SH-SY5Y (cell line): ENCODE data around the gene SOCS2.

Experiments
- GATA2 ChIP-seq: IDR thresholded peaks from 2 replicates; pipeline ENCODE4 v1.6.1; 2011; ENCODE audit warnings: mild to moderate bottlenecking, low read depth, low read length
- GATA3 ChIP-seq: IDR thresholded peaks from 2 replicates; pipeline ENCODE4 v1.6.1; 2011; ENCODE audit warnings: low read depth, mild to moderate bottlenecking, low read length, moderate library complexity

DNA sequence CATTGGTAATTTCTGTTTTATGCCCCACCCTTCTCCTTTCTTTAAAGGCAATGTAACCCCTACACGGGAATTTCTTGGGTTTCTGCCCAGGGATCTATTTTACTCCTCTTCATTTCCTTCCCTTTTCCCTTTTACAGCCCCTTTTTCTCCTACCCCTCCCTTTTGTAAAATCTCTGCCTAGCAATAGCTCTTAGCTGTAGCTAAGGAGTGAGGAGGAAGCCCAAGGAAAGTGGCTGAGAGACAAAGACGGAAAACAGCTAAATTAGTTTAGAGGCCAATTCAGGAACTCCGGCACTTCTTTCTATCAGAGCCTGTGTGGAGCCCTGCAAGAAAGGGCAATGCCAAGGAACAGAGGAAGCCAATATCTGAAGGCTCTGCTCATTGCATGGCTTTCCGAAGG, 40.3 kb downstream of the SOCS2 start:
- TF ChIP-seq GATA2 (no peak), GATA3 (no peak)
